MM.1S (cell line): ENCODE data around the gene EVI5.

Experiments used
- DNase-seq: peaks from one replicate; pipeline ENCODE4 v3.0.0-alpha.2; 2015
- H2AFZ ChIP-seq: fragments of 300-600 bp; sonication (generic); 2 replicates; pipeline ENCODE4 v1.6.0; 2016; ENCODE audit warnings: antibody characterized with exemption, low read length
- H3F3A ChIP-seq: fragments of 300-600 bp; sonication (generic); 2 replicates; pipeline ENCODE4 v1.6.1; 2016; ENCODE audit warnings: mild to moderate bottlenecking, antibody characterized with exemption, low read length, moderate library complexity, mixed read lengths; ENCODE audit not compliant: insufficient read depth
- H3K27ac ChIP-seq: fragments of 300-600 bp; sonication (generic); 2 replicates; pipeline ENCODE4 v1.5.1; 2016; ENCODE audit warnings: mild to moderate bottlenecking, low read length
- H3K27me3 ChIP-seq: fragments of 300-600 bp; sonication (generic); replicated peaks from 2 replicates; pipeline ENCODE4 v1.6.0; 2016; ENCODE audit warnings: low read length; ENCODE audit not compliant: insufficient read depth
- H3K36me3 ChIP-seq: fragments of 300-600 bp; sonication (generic); replicated peaks from 2 replicates; pipeline ENCODE4 v1.6.1; 2016; ENCODE audit warnings: mild to moderate bottlenecking, low read length, mixed read lengths; ENCODE audit not compliant: insufficient read depth
- H3K4me1 ChIP-seq: fragments of 300-600 bp; sonication (generic); 2 replicates; pipeline ENCODE4 v1.6.1; 2016; ENCODE audit warnings: low read length, mixed read lengths
- H3K4me2 ChIP-seq: fragments of 300-600 bp; sonication (generic); 2 replicates; pipeline ENCODE4 v1.6.0; 2016; ENCODE audit warnings: low read depth, low read length
- H3K4me3 ChIP-seq: fragments of 300-600 bp; sonication (generic); 2 replicates; pipeline ENCODE4 v1.5.1; 2016; ENCODE audit warnings: low read length, mixed read lengths
- H3K79me2 ChIP-seq: fragments of 300-600 bp; sonication (generic); 2 replicates; pipeline ENCODE4 v1.6.1; 2016; ENCODE audit warnings: mixed run types, low read length, mixed read lengths
- H3K9ac ChIP-seq: fragments of 300-600 bp; sonication (generic); 2 replicates; pipeline ENCODE4 v1.6.1; 2016; ENCODE audit warnings: low read length, mixed read lengths
- H3K9me2 ChIP-seq: fragments of 300-600 bp; sonication (generic); replicated peaks from 2 replicates; pipeline ENCODE4 v1.6.1; 2016; ENCODE audit warnings: mild to moderate bottlenecking, low read length, mixed read lengths; ENCODE audit not compliant: insufficient read depth
- H3K9me3 ChIP-seq: fragments of 300-600 bp; sonication (generic); replicated peaks from 2 replicates; pipeline ENCODE4 v1.6.1; 2016; ENCODE audit warnings: mild to moderate bottlenecking, low read length, mixed read lengths; ENCODE audit not compliant: insufficient read depth
- H4K20me1 ChIP-seq: fragments of 300-600 bp; sonication (generic); 2 replicates; pipeline ENCODE4 v1.6.1; 2016; ENCODE audit warnings: mild to moderate bottlenecking, low read length, moderate library complexity, mixed read lengths; ENCODE audit not compliant: insufficient read depth
- CTCF ChIP-seq: fragments of 300-600 bp; sonication (generic); IDR thresholded peaks from 2 replicates; pipeline ENCODE4 v1.5.1; 2016; ENCODE audit warnings: antibody characterized with exemption, low read length, mixed read lengths
- EZH2 ChIP-seq: fragments of 300-600 bp; sonication (generic); optimal IDR thresholded peaks from 2 replicates; pipeline ENCODE3; 2017; ENCODE audit warnings: low read depth, mild to moderate bottlenecking, antibody characterized with exemption, low read length, mixed read lengths
- EZH2phosphoT487 ChIP-seq: fragments of 300-600 bp; sonication (generic); IDR thresholded peaks from 2 replicates; pipeline ENCODE4 v1.6.1; 2018; ENCODE audit warnings: antibody characterized with exemption, low read length

EVI5 gene

GRCh38 chr1:92705446-92705845, 79.5 kb downstream of the EVI5 start:
- Histone ChIP-seq H3K4me1 (no peaks in the 10 kb centered on the region), H3K27ac (no peak overlapping the region), H3K4me2 (no peak overlapping the region), H3K9me2 (no peaks in the 10 kb centered on the region), H3K36me3 (no peaks in the 10 kb centered on the region), H4K20me1 (no peaks in the 10 kb centered on the region), H3K27me3 (no peaks in the 10 kb centered on the region), H3K4me3 (no peak overlapping the region), H3K9ac (no peak overlapping the region), H3K9me3 (no peaks in the 10 kb centered on the region), H2AFZ (no peak overlapping the region), H3F3A (no peaks in the 10 kb centered on the region), H3K79me2 (no peaks in the 10 kb centered on the region)
- no peak for DNase-seq
- TF ChIP-seq EZH2 (no peak), EZH2phosphoT487 (no peak), CTCF (no peak)

GRCh38 chr1:92701147-92701546, 83.8 kb downstream of the EVI5 start:
- Histone ChIP-seq H3K27me3 (no peaks in the 10 kb centered on the region), H3K79me2 (no peaks in the 10 kb centered on the region), H3K4me3 (no peak overlapping the region), H3K27ac (no peak overlapping the region), H3F3A (no peaks in the 10 kb centered on the region), H3K9ac (no peak overlapping the region), H3K9me3 (no peaks in the 10 kb centered on the region), H3K4me2 (no peak overlapping the region), H3K36me3 (no peaks in the 10 kb centered on the region), H3K9me2 (no peaks in the 10 kb centered on the region), H3K4me1 (no peaks in the 10 kb centered on the region), H4K20me1 (no peaks in the 10 kb centered on the region), H2AFZ (no peak overlapping the region)
- TF ChIP-seq EZH2 (no peak), EZH2phosphoT487 (no peak), CTCF (no peak)
- no peak for DNase-seq

- no peaks in the 10 kb centered on the region for H3K9me2 ChIP-seq
- H3K36me3 ChIP-seq = no peaks in the 10 kb centered on the region
- H3K9ac ChIP-seq = no peak overlapping the region
- no peak for TF ChIP-seq CTCF
- no peak for TF ChIP-seq EZH2
- no peak for TF ChIP-seq EZH2phosphoT487
- no peaks in the 10 kb centered on the region for H3F3A ChIP-seq
- no peak for DNase-seq
- no peak overlapping the region for H3K27ac ChIP-seq
- H2AFZ ChIP-seq = no peak overlapping the region
- no peaks in the 10 kb centered on the region for H3K9me3 ChIP-seq
- no peaks in the 10 kb centered on the region for H3K4me1 ChIP-seq
- no peaks in the 10 kb centered on the region for H3K27me3 ChIP-seq
- no peak overlapping the region for H3K4me3 ChIP-seq
- H4K20me1 ChIP-seq = no peaks in the 10 kb centered on the region
- no peaks in the 10 kb centered on the region for H3K79me2 ChIP-seq
- H3K4me2 ChIP-seq = no peak overlapping the region
Measured at GRCh38 chr1:92698932-92699331, 86.0 kb downstream of the EVI5 start.

GRCh38 chr1:92695104-92695503, 89.8 kb downstream of the EVI5 start:
- no peak overlapping the region for H2AFZ ChIP-seq
- no peak for DNase-seq
- H3K4me1 ChIP-seq = no peaks in the 10 kb centered on the region
- no peaks in the 10 kb centered on the region for H3K36me3 ChIP-seq
- no peak overlapping the region for H3K9ac ChIP-seq
- H3K9me2 ChIP-seq = no peaks in the 10 kb centered on the region
- no peaks in the 10 kb centered on the region for H3F3A ChIP-seq
- H3K9me3 ChIP-seq = no peaks in the 10 kb centered on the region
- no peaks in the 10 kb centered on the region for H4K20me1 ChIP-seq
- H3K27me3 ChIP-seq = no peaks in the 10 kb centered on the region
- no peak overlapping the region for H3K27ac ChIP-seq
- H3K4me3 ChIP-seq = no peak overlapping the region
- TF ChIP-seq EZH2 (no peak), CTCF (no peak), EZH2phosphoT487 (no peak)
- H3K79me2 ChIP-seq = no peaks in the 10 kb centered on the region
- no peak overlapping the region for H3K4me2 ChIP-seq
